Measurements from ENCODE around the gene NPC1.

DNA sequence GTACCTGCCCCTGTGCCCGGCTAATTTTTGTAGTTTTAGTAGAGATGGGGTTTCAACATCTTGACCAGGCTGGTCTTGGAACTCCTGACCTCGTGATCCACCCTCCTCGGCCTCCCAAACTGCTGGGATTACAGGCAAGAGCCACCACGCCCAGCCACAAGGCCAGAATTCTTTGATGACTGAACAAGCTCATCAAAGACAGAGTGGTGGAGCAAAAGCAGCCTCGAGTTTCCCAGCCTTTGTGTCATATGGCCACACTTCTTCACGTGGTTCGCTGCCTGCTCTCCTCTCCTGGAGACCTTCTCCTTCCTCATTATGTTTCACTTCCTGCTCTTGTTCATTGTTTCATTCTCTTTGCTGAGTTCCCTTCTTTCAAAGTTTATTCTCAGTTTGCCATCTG is 9.9 kb upstream of the NPC1 start:
- TF ChIP-seq, protein P1, sequence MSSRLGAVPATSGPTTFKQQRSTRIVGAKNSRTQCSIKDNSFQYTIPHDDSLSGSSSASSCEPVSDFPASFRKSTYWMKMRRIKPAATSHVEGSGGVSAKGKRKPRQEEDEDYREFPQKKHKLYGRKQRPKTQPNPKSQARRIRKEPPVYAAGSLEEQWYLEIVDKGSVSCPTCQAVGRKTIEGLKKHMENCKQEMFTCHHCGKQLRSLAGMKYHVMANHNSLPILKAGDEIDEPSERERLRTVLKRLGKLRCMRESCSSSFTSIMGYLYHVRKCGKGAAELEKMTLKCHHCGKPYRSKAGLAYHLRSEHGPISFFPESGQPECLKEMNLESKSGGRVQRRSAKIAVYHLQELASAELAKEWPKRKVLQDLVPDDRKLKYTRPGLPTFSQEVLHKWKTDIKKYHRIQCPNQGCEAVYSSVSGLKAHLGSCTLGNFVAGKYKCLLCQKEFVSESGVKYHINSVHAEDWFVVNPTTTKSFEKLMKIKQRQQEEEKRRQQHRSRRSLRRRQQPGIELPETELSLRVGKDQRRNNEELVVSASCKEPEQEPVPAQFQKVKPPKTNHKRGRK (CRISPR knock-in tag; IDR thresholded peaks at IDR 0.05; ENCODE audit: borderline replicate concordance) = no peak
- TF ChIP-seq CTCF (IDR thresholded peaks at IDR 0.05) (no peak), FOXP1 (CRISPR knock-in tag; IDR thresholded peaks at IDR 0.05; ENCODE audit: borderline replicate concordance) (no peak), JUN (CRISPR knock-in tag; IDR thresholded peaks at IDR 0.05) (no peak), GABPB1 (CRISPR knock-in tag; IDR thresholded peaks at IDR 0.05) (no peak), ZBTB21 (CRISPR knock-in tag; IDR thresholded peaks at IDR 0.05; ENCODE audit: borderline replicate concordance) (no peak), NR2C2 (CRISPR knock-in tag; IDR thresholded peaks at IDR 0.05) (no peak)
- TF ChIP-seq, protein P2, sequence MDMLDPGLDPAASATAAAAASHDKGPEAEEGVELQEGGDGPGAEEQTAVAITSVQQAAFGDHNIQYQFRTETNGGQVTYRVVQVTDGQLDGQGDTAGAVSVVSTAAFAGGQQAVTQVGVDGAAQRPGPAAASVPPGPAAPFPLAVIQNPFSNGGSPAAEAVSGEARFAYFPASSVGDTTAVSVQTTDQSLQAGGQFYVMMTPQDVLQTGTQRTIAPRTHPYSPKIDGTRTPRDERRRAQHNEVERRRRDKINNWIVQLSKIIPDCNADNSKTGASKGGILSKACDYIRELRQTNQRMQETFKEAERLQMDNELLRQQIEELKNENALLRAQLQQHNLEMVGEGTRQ (CRISPR knock-in tag; IDR thresholded peaks at IDR 0.05) = no peak
